Raji (cell line): ENCODE measurements around the gene ANGPTL5.

Experiments used
- POLR2A ChIP-seq: IDR thresholded peaks from 2 replicates; pipeline ENCODE4 v1.6.1; 2011; ENCODE audit warnings: low read depth, low read length, control low read depth; ENCODE audit not compliant: insufficient read depth

ANGPTL5 gene

DNA sequence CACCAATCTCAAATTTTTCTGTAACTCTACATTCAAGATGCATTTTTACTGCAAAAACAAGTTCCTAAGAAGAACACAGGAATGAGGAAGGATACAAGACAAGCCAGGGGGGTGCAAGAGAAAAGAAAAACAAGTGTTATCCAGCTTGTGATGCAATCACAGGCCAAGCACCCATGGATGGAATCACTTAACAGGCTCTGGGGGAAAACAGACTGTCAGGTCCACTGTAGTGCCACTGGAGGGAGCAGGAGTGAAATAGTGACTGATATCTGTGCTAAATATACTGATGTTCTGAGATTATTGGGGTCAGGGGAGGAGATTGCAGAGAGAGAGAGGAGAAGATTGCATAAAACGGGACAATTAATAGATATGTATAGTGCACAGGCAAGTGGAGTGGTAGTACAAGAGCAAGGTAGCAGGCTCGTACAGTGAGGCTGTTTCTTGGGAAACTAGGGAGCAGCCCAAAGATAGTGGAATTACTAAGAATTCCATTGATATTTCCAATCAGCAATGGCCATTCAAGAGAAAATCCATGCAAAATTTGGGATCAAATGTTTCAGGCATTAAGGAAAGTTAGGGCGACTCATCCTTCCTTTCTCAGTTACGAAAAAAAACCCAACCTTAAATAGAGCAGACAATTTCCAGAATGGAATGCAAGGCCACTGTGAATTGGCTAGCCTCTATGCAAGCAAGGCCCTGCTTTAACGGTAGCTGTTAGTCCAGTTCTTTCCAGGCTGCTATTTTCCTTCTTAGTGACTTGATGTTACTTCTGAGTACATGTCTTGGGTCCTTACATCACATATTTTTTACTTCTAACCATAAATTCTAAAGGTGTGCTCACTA lies 53.7 kb downstream of the ANGPTL5 start:
- no peak for TF ChIP-seq POLR2A

DNA sequence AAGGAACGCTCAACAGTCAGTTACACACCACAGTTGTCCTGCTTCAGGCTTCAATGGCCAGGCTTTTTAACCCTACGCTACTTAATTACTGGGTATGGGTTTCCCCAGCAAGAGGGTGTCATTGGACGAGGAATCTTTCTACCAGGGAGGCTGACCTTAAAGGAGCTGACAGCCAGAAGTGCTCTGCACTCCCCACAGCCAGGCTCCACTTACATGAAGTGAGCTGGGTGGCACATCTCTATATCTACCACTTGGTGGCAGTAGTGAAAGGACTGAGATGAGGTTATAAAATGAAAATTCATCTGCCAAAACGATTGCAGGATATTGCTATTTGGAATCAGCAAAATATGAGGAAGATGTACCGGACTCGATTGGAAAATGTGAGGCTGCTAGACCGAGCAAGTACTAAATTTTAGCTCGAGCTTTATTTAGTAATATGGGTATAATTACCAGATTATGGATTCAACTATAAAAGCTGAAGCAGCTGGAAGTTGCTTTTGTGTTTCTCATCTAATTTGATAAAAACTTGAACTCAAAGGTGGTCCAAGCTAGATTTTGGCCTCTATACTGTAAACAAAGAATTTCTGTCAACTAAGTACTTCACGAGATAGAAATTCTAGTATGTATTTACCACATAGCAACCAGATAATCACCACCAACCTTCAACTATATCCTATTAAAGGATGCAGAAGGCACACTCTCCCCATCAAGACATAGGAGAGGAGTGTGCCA lies 55.5 kb downstream of the ANGPTL5 start:
- no peak for TF ChIP-seq POLR2A

DNA sequence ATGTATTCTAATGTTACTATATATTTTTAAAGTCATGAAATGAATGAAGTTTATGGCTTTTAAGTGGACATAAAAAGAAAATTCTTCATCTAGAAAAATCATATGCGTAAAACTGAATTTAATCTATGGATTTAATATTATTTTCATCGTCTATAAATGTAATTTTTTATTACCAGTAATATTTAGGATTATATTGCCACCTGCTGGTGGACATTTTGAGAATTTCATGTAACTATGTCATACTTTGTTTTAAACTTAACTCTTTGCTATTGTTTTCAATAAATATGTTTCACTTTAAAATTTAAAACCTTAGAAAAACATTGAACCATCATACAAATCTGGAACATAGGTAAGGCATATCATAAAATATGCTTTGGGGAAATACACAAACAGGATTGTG lies 68.1 kb downstream of the ANGPTL5 start:
- no peak for TF ChIP-seq POLR2A

DNA sequence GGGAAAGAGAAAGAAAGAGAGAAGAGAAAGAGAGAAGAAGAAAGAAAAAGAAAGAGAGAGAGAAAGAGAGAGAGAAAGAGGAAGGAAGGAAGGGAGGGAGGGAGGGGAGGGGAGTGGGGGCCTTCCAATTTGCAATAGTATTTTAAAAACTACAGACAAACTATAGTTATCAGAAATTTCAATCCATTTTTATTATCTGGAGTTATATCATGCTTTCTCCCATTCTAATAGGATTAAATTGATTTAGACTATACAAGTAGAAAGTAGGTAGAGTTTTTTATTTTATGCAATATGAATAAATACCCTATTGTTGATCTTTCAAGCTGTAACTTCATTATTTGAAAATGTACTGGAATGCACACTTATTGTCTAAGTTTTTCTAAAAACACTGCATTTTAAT lies 71.7 kb downstream of the ANGPTL5 start:
- no peak for TF ChIP-seq POLR2A

DNA sequence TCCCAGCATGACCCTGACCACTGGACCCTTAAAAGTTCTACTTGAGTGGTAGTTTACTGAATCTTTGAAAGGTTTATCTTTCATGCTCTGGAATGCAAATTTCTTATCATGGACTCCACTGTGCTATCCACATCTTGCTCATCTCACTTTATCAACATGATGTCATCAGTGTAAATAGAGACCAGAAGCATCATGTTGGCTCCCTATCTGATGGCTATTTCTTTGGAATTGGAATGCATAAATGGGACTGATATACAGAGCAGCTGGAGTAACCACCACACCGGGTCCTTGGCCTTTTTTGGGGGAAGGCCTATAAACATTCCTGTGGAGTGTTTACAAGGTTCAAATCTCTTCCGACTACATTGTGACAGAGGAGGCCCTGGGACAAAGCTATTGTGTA lies 75.6 kb downstream of the ANGPTL5 start:
- TF ChIP-seq POLR2A: no peak
